Activated naive CD4-positive, alpha-beta T cell treated with anti-CD3 and anti-CD28 coated beads, Interleukin-2, amount 50 U/mL, for 72 hours (primary cell): ENCODE results near the gene ASRGL1. TPM values are rescaled to one million over a fixed set of nuclear protein-coding genes. Genes with fewer than 3 reads are reported as not detected.
"Not testable (repeated sequence)": the region's sequence is repeated elsewhere in the genome, so short reads cannot be mapped to it uniquely, and the experiment has no call there.

Experiments used
- ATAC-seq, 2 donors: fragments of 150-1000 bp; cut with Tn5 transposase; 2 replicates each; pipeline ENCODE4 v1.10.0; 2021; ENCODE audit warnings: mild to moderate bottlenecking in 2 of 2, moderate library complexity in 2 of 2
- DNase-seq, 2 donors: peaks; one replicate each; pipeline ENCODE4 v3.0.0; 2021 to 2022; ENCODE audit warnings: low spot score in 2 of 2
- H3K27ac Mint-ChIP-seq, 2 donors: one replicate each; pipeline ENCODE4 v1.8.0; 2022; ENCODE audit warnings: mild to moderate bottlenecking in 2 of 2, mixed read lengths in 2 of 2
- H3K36me3 Mint-ChIP-seq, 2 donors: one replicate each; pipeline ENCODE4 v1.8.0; 2022; ENCODE audit warnings: mixed read lengths in 2 of 2
- H3K9me3 Mint-ChIP-seq, 2 donors: one replicate each; pipeline ENCODE4 v1.8.0; 2022; ENCODE audit warnings: mixed read lengths in 2 of 2
- total RNA-seq, 2 donors: library from RNA; stranded (reverse); gene quantifications; one replicate each; pipeline ENCODE4 v1.2.3, GENCODE V29; 2022

ASRGL1 gene
- total RNA-seq, 2 donors from 2014 or later, result 5.5 to 8.1 TPM

GRCh38 chr11:62380821-62381245 lies 43.6 kb downstream of the ASRGL1 start:
- DNase-seq (peak in 1 of 2 donors; percentile 56), ATAC-seq (peak; percentile 84 to 85)
- H3K36me3 Mint-ChIP-seq, H3K9me3 Mint-ChIP-seq, H3K27ac Mint-ChIP-seq: not testable (repeated sequence)

DNA sequence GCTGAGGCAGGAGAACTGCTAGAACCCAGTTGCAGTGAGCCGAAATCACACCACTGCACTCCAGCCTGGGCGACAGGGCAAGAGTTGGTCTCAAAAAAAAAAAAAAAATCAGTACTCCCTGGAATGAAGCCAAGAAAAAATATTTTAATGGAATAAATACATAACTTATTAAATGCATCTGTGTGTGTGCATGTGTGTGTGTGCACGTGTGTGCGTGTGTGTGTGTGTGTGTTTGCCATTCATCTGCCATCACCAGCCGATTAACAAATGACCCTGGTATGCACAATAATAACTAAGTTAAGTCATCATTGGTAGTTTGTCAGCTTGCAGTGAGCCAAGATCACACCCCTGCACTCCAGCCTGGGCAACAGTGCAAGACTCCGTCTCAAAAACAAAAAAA lies 46.6 kb downstream of the ASRGL1 start:
- DNase-seq, result no peak
- no peaks in the 10 kb centered on the region for H3K9me3 Mint-ChIP-seq
- no peaks in the 10 kb centered on the region for H3K36me3 Mint-ChIP-seq
- no peak for ATAC-seq
- no peak overlapping the region for H3K27ac Mint-ChIP-seq

DNA sequence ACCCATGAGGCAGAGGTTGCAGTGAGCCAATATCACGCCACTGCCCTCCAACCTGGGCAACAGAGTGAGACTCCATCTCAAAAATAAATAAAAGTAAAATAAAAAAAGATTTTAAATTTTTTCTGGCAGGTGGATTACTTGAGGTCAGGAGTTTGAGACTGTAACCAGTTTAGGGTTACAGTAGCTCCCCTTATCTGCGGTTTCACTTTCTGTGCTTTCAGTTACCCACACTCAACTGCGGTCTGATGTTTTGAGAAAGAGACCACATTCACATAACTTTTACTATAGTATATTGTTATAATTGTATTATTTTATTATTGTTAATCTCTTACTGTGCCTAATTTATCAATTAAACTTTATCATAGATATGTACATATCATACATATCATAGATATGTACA lies 48.8 kb downstream of the ASRGL1 start:
- H3K27ac Mint-ChIP-seq, DNase-seq, H3K9me3 Mint-ChIP-seq, H3K36me3 Mint-ChIP-seq: not testable (repeated sequence)
- peak; percentile 61 to 69 for ATAC-seq

DNA sequence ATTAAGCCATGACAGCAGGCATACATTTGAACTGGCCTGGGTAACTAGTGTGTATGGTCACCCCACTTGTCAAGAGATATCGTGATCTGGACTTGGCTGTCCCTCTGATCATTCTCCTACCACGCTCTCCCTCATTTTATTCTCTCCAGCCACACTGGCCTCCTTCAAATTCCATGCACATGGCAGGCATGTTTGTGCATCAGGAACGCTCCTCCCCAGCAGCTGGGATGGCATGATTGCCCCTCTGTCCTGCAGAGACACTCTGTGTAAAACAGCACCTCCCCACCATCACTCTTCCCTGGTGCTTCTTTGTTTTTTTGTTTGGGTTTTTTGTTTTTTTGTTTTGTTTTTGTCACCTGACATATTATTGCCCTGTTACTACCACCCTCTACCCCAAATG lies 50.1 kb downstream of the ASRGL1 start:
- DNase-seq, result peak in 1 of 2 donors; percentile 14
- ATAC-seq, result no peak
- H3K36me3 Mint-ChIP-seq, result no peaks in the 10 kb centered on the region
- H3K27ac Mint-ChIP-seq, result peak overlapping the region; percentile 26 to 31
- H3K9me3 Mint-ChIP-seq, result no peaks in the 10 kb centered on the region

- DNase-seq (peak in 1 of 2 donors; percentile 18), ATAC-seq (no peak)
- H3K9me3 Mint-ChIP-seq, result no peaks in the 10 kb centered on the region
- peak overlapping the region in 1 of 2 donors; percentile 32 for H3K27ac Mint-ChIP-seq
- no peaks in the 10 kb centered on the region for H3K36me3 Mint-ChIP-seq
Measured at GRCh38 chr11:62388999-62389398, 51.8 kb downstream of the ASRGL1 start.

DNA sequence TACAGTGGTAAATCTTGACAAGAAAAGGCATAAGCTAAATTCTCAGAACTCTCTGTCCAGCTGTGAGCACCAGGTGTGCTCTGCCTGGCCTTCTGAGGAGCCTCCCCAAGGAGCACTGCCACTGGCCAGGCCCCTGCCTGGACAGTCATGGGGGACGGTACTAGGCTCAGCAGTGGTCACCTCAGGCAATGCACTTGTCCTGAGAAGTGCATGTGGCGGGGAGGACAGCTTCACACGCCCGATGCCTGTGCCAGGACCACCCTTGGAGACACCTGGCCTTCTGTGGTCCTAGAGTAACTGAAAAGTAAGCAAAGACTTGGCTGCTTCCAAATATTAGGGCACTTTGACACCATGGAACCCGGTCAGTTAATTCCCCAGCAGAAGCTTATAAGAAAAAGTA lies 53.0 kb downstream of the ASRGL1 start:
- Mint-ChIP-seq H3K36me3 (no peaks in the 10 kb centered on the region), H3K9me3 (no peaks in the 10 kb centered on the region)
- ATAC-seq, result no peak

GRCh38 chr11:62390722-62391121 lies 53.5 kb downstream of the ASRGL1 start:
- Mint-ChIP-seq H3K9me3 (no peaks in the 10 kb centered on the region), H3K36me3 (no peaks in the 10 kb centered on the region), H3K27ac (no peak overlapping the region)
- no peak for DNase-seq
- no peak for ATAC-seq

More for the DNA sequence above, 53.0 kb downstream of the ASRGL1 start:
- H3K27ac Mint-ChIP-seq, result no peak overlapping the region
- DNase-seq, result no peak

DNA sequence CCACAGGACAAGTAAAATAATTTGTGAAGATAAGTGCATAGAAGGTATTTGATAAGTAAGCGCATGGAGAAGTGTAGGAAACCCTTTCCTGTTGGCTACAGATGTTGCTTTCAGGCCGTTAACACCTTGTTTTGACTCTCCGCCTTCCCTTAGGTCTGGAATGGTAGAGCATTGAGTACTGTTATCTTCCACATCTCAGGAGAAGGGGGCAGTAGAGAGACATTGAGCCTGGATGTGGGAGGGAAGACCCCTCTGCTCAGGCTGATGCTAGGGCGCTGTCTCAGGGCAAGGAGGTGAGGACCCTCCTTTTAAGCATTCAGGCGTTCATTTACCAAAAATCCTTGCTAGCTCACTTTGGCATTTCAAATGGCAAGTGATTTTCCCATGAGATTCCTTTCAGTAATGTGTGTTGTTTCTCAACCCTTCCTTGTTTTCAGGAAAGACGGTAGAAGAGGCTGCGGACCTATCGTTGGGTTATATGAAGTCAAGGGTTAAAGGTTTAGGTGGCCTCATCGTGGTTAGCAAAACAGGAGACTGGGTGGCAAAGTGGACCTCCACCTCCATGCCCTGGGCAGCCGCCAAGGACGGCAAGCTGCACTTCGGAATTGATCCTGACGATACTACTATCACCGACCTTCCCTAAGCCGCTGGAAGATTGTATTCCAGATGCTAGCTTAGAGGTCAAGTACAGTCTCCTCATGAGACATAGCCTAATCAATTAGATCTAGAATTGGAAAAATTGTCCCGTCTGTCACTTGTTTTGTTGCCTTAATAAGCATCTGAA lies 54.6 kb downstream of the ASRGL1 start:
- H3K36me3 Mint-ChIP-seq, result no peaks in the 10 kb centered on the region
- no peak for ATAC-seq
- no peak overlapping the region for H3K27ac Mint-ChIP-seq
- no peak for DNase-seq
- no peaks in the 10 kb centered on the region for H3K9me3 Mint-ChIP-seq

DNA sequence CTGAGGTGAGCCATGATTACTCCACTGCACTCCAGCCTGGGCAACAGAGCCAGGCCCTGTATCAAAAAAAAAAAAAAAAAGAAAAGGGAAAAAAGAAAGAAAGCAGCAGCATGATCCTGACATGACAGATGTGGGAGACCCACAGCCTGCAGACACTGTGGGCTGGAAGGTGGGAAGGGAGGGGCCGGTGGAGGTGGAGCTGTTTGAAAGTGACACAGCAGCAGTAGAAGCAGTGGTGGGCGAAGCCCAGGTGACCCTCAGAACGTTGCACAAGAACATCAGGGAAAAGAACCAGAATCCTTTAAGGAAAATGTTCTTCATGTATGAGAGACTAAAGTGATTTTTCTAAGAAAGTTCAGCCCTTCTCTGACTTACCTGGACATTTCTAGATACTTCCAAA lies 55.3 kb downstream of the ASRGL1 start:
- no peak for ATAC-seq
- no peak for DNase-seq
- no peaks in the 10 kb centered on the region for H3K36me3 Mint-ChIP-seq
- H3K9me3 Mint-ChIP-seq, result no peaks in the 10 kb centered on the region
- no peak overlapping the region for H3K27ac Mint-ChIP-seq

DNA sequence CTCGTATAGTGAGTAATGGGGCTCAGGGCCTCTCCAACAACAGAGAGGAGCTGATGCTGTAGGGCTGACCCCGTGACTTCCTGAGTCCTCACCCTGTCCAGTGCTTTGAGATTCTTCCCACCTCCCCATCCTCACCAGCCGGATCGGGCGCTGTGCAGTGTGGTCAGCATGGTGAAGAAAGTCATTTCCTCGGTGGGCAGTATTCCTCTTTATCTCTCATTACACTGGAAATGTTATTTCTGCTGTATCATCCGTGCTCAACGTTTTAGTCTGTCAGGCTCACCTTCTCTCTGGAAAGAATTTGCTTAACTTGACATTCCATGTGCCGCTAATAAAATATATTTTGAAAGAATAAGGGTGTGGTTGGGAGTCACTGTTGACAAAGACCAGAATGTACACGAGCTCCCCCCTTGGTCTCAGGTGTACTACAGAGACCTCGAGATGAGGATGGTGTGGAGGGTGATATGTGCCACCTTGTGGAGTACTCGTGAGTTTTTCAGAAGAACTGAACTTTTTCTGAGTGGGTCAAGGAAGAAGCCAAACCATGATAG lies 55.9 kb downstream of the ASRGL1 start:
- no peak for DNase-seq
- ATAC-seq, result peak; percentile 49 to 50
- Mint-ChIP-seq H3K27ac (no peak overlapping the region), H3K9me3 (no peaks in the 10 kb centered on the region), H3K36me3 (no peaks in the 10 kb centered on the region)

- H3K36me3 Mint-ChIP-seq, result no peaks in the 10 kb centered on the region
- DNase-seq (no peak), ATAC-seq (no peak)
- no peak overlapping the region for H3K27ac Mint-ChIP-seq
- no peaks in the 10 kb centered on the region for H3K9me3 Mint-ChIP-seq
Measured at GRCh38 chr11:62393735-62394134, 56.5 kb downstream of the ASRGL1 start.

- DNase-seq, result peak in 1 of 2 donors; percentile 49
- H3K36me3 Mint-ChIP-seq, result no peaks in the 10 kb centered on the region
- peak; percentile 81 to 86 for ATAC-seq
- no peaks in the 10 kb centered on the region for H3K9me3 Mint-ChIP-seq
- no peak overlapping the region for H3K27ac Mint-ChIP-seq
Measured at GRCh38 chr11:62394825-62395538, 57.7 kb downstream of the ASRGL1 start.

DNA sequence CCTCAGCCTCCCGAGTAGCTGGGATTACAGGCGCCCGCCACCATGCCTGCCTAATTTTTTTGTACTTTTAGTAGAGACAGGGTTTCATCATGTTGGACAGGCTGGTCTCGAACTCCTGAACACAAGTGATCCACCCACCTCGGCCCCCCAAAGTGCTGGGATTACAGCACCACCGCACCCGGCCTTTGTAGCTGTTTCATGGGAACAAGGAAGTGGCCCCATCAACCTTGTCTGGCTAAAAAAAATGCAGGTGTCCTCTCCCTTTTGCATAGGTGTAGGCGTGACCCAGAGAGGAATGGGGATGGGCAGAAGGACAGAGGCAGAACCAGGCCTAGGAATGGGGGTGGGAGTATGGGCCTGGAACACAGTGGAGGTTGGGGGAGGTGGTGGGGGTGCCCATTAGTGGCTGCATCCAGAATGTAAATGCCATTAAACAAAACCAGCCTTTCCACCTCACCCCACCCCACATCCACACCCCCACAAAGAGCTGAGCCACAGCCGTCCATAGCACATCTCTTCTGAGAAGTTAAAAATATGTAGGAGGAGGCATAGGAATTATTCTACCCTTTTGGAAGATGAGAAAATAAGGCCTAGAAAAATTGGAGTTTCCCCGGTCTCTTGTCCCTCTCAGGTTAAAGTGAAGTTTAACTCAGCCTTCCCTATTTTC lies 58.8 kb downstream of the ASRGL1 start:
- ATAC-seq (no peak), DNase-seq (no peak)
- no peak overlapping the region for H3K27ac Mint-ChIP-seq
- no peaks in the 10 kb centered on the region for H3K9me3 Mint-ChIP-seq
- no peaks in the 10 kb centered on the region for H3K36me3 Mint-ChIP-seq

GRCh38 chr11:62398011-62398994 lies 61.1 kb downstream of the ASRGL1 start:
- no peak for DNase-seq
- Mint-ChIP-seq H3K36me3 (no peaks in the 10 kb centered on the region), H3K27ac (no peak overlapping the region)

GRCh38 chr11:62399172-62399877 lies 62.1 kb downstream of the ASRGL1 start:
- ATAC-seq (no peak), DNase-seq (no peak)
- Mint-ChIP-seq H3K27ac (no peak overlapping the region), H3K9me3 (no peaks in the 10 kb centered on the region), H3K36me3 (no peaks in the 10 kb centered on the region)

More at GRCh38 chr11:62398011-62398994, 61.1 kb downstream of the ASRGL1 start:
- no peak for ATAC-seq
- no peaks in the 10 kb centered on the region for H3K9me3 Mint-ChIP-seq
